DOHH2 (cell line): ENCODE measurements around the gene ASH1L.

Experiments
- H3F3A ChIP-seq: fragments of 200-600 bp; sonication (generic), shearing (Covaris generic); 2 replicates; pipeline ENCODE4 v1.6.0; 2016; ENCODE audit warnings: antibody characterized with exemption, mild to moderate bottlenecking; ENCODE audit not compliant: control insufficient read depth, insufficient read depth
- H3K27ac ChIP-seq: fragments of 200-600 bp; sonication (generic); 2 replicates; pipeline ENCODE4 v1.5.1; 2014; ENCODE audit warnings: low read depth, mild to moderate bottlenecking, low read length, moderate library complexity
- H3K27me3 ChIP-seq: fragments of 200-600 bp; sonication (generic); 2 replicates; pipeline ENCODE4 v1.6.1; 2014; ENCODE audit warnings: mild to moderate bottlenecking, low read length, mixed read lengths; ENCODE audit not compliant: control insufficient read depth
- H3K36me3 ChIP-seq: fragments of 200-600 bp; sonication (generic); 2 replicates; pipeline ENCODE4 v1.6.1; 2014; ENCODE audit warnings: mild to moderate bottlenecking, low read length, moderate library complexity, mixed read lengths; ENCODE audit not compliant: control insufficient read depth
- H3K4me1 ChIP-seq: fragments of 200-600 bp; sonication (generic); 2 replicates; pipeline ENCODE4 v1.6.1; 2014; ENCODE audit warnings: mild to moderate bottlenecking, low read length, mixed read lengths; ENCODE audit not compliant: control insufficient read depth
- H3K4me2 ChIP-seq: fragments of 200-600 bp; sonication (generic); 2 replicates; pipeline ENCODE4 v1.6.0; 2014; ENCODE audit warnings: mild to moderate bottlenecking, low read length, moderate library complexity
- H3K4me3 ChIP-seq: fragments of 200-600 bp; sonication (generic); 2 replicates; pipeline ENCODE4 v1.5.1; 2014; ENCODE audit warnings: mild to moderate bottlenecking, low read length, mixed read lengths
- H3K79me2 ChIP-seq: fragments of 200-600 bp; sonication (generic); 2 replicates; pipeline ENCODE4 v1.6.1; 2014; ENCODE audit warnings: mild to moderate bottlenecking, low read length, mixed read lengths; ENCODE audit not compliant: control insufficient read depth
- H3K9me2 ChIP-seq: fragments of 200-600 bp; sonication (generic); replicated peaks from 2 replicates; pipeline ENCODE4 v1.6.1; 2014; ENCODE audit warnings: mild to moderate bottlenecking, low read length, mixed read lengths; ENCODE audit not compliant: control insufficient read depth
- H3K9me3 ChIP-seq: fragments of 200-600 bp; sonication (generic); 2 replicates; pipeline ENCODE4 v1.6.1; 2014; ENCODE audit warnings: antibody characterized with exemption, low read length, mixed read lengths; ENCODE audit not compliant: control insufficient read depth, insufficient read depth
- H4K20me1 ChIP-seq: fragments of 200-600 bp; sonication (generic); 2 replicates; pipeline ENCODE4 v1.6.0; 2014; ENCODE audit warnings: low read depth, mild to moderate bottlenecking, antibody characterized with exemption, low read length, moderate library complexity; ENCODE audit not compliant: control insufficient read depth, insufficient read depth
- EZH2phosphoT487 ChIP-seq: fragments of 200-600 bp; sonication (generic); IDR thresholded peaks from 2 replicates; pipeline ENCODE4 v1.6.1; 2017; ENCODE audit warnings: borderline replicate concordance, mild to moderate bottlenecking, antibody characterized with exemption, low read length, moderate library complexity, mixed read lengths
- TF ChIP-seq, protein P1 (sequence below): fragments of 200-600 bp; sonication (generic); IDR thresholded peaks from one replicate; pipeline ENCODE4 v1.5.1; 2014; ENCODE audit warnings: antibody characterized with exemption, mild to moderate bottlenecking, low read depth, low read length; ENCODE audit not compliant: poor library complexity, severe bottlenecking

Gene ASH1L

DNA sequence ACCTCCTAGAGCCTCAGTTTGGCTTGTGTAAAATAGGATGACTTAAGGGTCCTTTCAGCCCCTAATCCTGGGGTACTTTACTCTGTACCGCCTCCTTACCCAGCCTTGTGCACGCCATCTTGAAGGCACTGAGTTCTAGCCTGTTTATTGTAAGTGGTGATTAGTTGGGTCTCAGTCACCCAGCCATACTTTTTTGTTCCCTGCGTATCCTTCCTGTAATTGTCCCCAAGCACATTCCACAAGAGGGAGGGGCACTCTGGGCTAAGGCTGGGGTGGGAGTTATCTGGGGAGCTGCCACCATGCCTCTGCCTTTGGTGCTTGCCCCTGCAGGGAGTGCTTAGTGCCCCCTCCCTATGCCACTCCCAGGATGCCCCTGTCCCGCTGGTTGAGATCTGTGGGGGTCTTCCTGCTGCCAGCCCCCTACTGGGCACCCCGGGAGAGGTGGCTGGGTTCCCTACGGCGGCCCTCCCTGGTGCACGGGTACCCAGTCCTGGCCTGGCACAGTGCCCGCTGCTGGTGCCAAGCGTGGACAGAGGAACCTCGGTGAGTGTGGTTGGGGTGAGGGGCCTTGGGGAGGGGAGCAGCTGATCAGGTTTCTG, 253.1 kb downstream of the ASH1L start:
- peak overlapping the region; percentile 97 for H3K4me2 ChIP-seq
- H3K27ac ChIP-seq, result peak overlapping the region; percentile 98
- H3K4me3 ChIP-seq, result peak overlapping the region; percentile 91
- no peaks in the 10 kb centered on the region for H3K27me3 ChIP-seq
- H3F3A ChIP-seq, result peaks cover 6% of the 10 kb centered on the region
- H4K20me1 ChIP-seq, result peaks cover 7% of the 10 kb centered on the region; the same call in 1 of the 2 replicates
- TF ChIP-seq EZH2phosphoT487, result no peak
- TF ChIP-seq, protein P1, sequence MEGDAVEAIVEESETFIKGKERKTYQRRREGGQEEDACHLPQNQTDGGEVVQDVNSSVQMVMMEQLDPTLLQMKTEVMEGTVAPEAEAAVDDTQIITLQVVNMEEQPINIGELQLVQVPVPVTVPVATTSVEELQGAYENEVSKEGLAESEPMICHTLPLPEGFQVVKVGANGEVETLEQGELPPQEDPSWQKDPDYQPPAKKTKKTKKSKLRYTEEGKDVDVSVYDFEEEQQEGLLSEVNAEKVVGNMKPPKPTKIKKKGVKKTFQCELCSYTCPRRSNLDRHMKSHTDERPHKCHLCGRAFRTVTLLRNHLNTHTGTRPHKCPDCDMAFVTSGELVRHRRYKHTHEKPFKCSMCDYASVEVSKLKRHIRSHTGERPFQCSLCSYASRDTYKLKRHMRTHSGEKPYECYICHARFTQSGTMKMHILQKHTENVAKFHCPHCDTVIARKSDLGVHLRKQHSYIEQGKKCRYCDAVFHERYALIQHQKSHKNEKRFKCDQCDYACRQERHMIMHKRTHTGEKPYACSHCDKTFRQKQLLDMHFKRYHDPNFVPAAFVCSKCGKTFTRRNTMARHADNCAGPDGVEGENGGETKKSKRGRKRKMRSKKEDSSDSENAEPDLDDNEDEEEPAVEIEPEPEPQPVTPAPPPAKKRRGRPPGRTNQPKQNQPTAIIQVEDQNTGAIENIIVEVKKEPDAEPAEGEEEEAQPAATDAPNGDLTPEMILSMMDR, result peak; percentile 35
- H3K79me2 ChIP-seq, result peaks cover 54% of the 10 kb centered on the region
- H3K9me3 ChIP-seq, result no peaks in the 10 kb centered on the region
- no peaks in the 10 kb centered on the region for H3K9me2 ChIP-seq
- peaks cover 56% of the 10 kb centered on the region for H3K36me3 ChIP-seq
- H3K4me1 ChIP-seq, result peaks cover 34% of the 10 kb centered on the region

DNA sequence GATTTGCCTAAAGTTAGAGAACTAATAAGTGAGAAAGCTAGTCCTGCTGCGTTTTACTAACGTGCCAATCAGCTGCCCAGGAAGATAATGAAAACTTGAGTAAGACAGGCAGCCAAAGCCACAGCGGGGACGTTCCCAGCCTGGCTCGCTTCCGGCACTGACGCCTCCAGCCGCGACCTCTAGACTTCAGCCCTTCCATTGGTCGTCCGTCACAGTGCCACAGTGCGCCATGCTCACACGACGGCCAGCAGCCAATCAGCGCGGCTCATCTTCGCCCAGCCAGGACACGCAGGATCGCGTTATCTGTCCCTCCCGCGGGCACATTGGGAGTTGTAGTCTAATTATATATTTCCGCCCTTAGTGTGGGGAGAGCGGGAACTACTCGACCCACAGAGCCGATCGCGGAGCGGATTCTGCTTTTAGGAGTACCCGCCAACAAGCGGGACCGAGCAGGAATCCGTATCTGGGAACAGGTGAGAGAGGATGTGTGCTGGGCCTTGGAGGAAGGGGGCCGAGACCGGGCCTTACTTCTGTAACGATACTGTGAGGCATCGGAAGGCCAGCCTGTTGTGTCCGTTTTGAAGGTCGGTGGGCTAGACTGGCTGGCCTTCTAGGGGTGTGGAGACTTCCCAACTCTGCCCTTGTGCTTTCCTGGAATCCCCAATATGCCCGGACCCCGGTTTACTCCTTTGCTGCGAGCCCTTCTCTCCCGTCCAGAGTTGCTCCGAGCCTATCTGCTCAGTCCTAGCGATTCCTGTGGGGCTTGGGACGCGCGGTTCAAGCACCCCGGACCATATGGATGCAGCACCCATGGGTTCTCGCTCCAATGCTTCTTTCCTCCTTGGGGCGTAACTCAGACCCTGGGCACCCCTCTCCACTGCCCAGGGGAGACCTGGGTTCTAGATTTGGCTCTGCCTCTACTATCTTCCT, 253.8 kb downstream of the ASH1L start, which contains the start of gene FDPS:
Gene FDPS (plus strand): TSS at position 374 of the 930 bp plus-strand sequence. CDS start 924 bp downstream, outside the sequence.
- Histone ChIP-seq H4K20me1 (peaks cover 7% of the 10 kb centered on the region; the same call in 1 of the 2 replicates), H3F3A (peaks cover 6% of the 10 kb centered on the region), H3K4me2 (peak within 1 kb of the TSS; percentile 97), H3K9me3 (no peaks in the 10 kb centered on the region), H3K27ac (peak within 1 kb of the TSS; percentile 98), H3K36me3 (peaks cover 50% of the 10 kb centered on the region), H3K27me3 (no peaks in the 10 kb centered on the region), H3K9me2 (no peaks in the 10 kb centered on the region), H3K4me1 (peaks cover 34% of the 10 kb centered on the region), H3K79me2 (peaks cover 50% of the 10 kb centered on the region), H3K4me3 (peak within 1 kb of the TSS; percentile 91)
- TF ChIP-seq, protein P1, result no peak
- no peak for TF ChIP-seq EZH2phosphoT487

DNA sequence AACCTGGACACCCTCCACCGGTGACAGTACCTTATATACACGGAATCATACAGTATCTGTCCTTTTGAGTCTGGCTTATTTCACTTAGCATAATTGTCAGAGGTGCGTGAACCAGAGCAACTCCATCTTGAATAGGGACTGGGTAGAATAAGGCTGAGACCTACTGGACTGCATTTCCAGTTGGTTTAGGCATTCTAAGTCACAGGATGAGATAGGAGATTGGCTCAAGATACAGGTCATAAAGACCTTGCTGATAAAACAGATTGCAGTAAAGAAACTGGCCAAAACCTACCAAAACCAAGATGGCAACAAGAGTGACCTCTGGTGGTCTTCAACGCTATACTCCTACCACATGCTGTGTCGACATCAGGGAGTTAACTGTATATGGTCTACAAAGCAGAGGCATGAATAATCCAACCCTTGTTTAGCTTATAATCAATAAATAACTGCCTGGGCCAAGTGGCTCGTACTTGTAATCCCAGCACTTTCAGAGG, 255.3 kb downstream of the ASH1L start:
- peak overlapping the region; percentile 98 for H3K27ac ChIP-seq
- TF ChIP-seq EZH2phosphoT487, result no peak
- TF ChIP-seq, protein P1, result peak; percentile 67
- H3K9me2 ChIP-seq, result no peaks in the 10 kb centered on the region
- H3K36me3 ChIP-seq, result peaks cover 35% of the 10 kb centered on the region
- H3K9me3 ChIP-seq, result no peaks in the 10 kb centered on the region
- H3K27me3 ChIP-seq, result no peaks in the 10 kb centered on the region
- peaks cover 34% of the 10 kb centered on the region for H3K4me1 ChIP-seq
- peak overlapping the region; percentile 83 for H3K4me2 ChIP-seq
- peak overlapping the region; percentile 91 for H3K4me3 ChIP-seq
- H3K79me2 ChIP-seq, result peaks cover 37% of the 10 kb centered on the region
- peaks cover 4% of the 10 kb centered on the region; the same call in 1 of the 2 replicates for H4K20me1 ChIP-seq
- H3F3A ChIP-seq, result peaks cover 6% of the 10 kb centered on the region
